ENCODE measurements around the gene H6PD. TPM values are rescaled to one million over a fixed set of nuclear protein-coding genes. Genes with fewer than 3 reads are reported as not detected.

The H6PD gene
- total RNA-seq, 8 experiments from 2014 or later: 6.8 to 23.4 (median 9.3) TPM

DNA sequence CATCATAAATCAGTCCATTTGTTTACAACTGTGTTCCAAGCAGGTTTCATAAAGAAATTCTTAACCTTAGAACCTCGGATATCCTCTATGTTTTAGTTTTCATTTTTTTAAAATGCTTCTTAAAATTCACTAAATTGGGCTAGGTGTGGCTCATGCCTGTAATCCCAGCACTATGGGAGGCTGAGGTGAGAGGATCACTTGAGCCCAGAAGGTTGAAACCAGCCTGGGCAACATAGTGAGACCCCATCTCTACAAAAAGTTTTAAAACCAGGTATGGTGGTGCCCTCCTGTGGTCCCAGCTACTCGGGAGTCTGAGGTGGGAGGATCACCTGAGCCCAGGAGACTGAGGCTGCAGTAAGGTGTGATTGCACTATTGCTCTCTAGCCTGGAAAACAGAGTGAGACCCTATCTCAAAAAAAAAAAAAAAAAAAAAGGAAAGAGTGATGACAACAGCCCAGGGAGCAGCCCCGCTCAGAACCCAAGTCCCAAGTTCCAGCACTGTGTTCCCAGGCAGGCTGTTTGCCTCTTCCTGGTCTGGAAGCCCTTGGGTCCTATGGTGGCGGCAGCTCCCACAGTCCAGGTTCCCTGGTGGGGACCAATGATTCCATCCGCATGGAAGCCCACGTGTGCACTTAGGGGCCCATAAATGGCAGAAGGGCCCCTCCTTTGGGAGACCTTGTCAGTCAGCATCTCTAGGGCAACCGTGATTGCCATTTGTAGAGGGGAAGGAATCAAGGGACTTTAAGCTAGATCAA, 33.4 kb downstream of the H6PD start:
- Histone ChIP-seq H3K4me1 (replicated peaks in 1 of 2) (peaks cover 36 to 45% of the 10 kb centered on the region in 2 donors), H3K4me3 (no peak overlapping the region), H3K27ac (no peak overlapping the region)
- WGBS, 10 experiments: 17 to 100% (median 82%) methylated on average over 1 to 6 of the region's 7 CpGs; no CpG with 5 or more reads in 1 of the 10 experiments
- in situ Hi-C loops (cut with MboI; ENCODE audit: low pct_unique_long_range_greater_than_20kb in 2 of 9, low sequenced_read_pairs in 9 of 9, unreplicated experiment in 9 of 9): loop anchor here in 7 of 9 experiments (10.0 to 25.0 kb wide), 2 partner anchors 219 to 227 kb away; no protein-coding TSS in a partner anchor
- ATAC-seq (replicated peaks in 6 of 8): no peak

DNA sequence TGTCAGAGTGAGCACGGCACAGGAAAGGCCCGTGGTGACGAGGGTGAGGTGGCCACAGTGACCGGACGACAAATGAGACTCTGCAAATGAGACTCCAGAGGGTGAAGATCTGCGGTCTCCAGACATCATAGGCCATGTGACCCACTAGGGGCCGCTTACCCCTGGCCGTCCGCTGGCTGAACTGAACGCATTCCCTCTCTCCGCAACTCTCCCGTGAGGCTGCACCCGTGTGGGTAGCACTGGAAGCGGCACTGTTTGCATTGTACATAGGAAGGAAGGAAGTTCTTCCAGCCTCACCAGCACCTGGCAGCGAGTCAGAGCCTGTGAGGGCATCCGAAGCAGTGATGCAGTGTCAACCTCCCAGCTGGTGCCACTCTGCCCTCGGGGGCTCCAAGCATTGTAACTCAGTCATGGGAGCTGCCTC, 34.5 kb downstream of the H6PD start:
- Histone ChIP-seq H3K4me1 (replicated peaks in 1 of 2) (peaks cover 36 to 45% of the 10 kb centered on the region in 2 donors), H3K27ac (no peak overlapping the region), H3K4me3 (no peak overlapping the region)
- WGBS, 10 experiments: 60 to 84% (median 74%) methylated on average over 2 to 13 of the region's 17 CpGs; no CpG with 5 or more reads in 2 of the 10 experiments
- peak in 5 of 8 experiments; percentile 11 to 34 (median 30) for ATAC-seq (replicated peaks in 6 of 8)
- in situ Hi-C loops (cut with MboI; ENCODE audit: low pct_unique_long_range_greater_than_20kb in 2 of 9, low sequenced_read_pairs in 9 of 9, unreplicated experiment in 9 of 9): loop anchor here in 7 of 9 experiments (10.0 to 25.0 kb wide), 2 partner anchors 218 to 226 kb away; no protein-coding TSS in a partner anchor

DNA sequence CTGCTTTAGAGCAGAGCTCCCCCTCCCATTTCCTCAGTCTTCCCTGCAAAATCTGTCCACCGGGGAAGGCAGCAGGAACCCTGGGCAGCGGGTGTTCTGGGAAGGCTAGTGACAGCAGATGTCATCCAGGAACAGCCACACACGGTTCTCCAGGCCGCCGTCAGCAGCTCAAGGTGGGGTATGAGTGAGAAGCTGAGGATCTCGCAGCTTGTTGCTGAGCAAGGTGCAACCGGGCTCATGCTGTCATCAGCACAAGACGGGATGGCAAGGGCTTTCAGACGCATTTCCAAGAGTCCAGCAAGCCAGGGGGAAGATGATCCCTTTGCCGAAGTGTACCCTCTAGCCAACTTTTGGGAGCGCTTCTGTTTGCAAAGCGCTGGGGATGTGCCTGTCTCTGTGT, 35.1 kb downstream of the H6PD start:
- Histone ChIP-seq H3K4me1 (replicated peaks in 1 of 2) (peaks cover 36 to 45% of the 10 kb centered on the region in 2 donors), H3K27ac (no peak overlapping the region), H3K4me3 (no peak overlapping the region)
- in situ Hi-C loops (cut with MboI; ENCODE audit: low pct_unique_long_range_greater_than_20kb in 2 of 9, low sequenced_read_pairs in 9 of 9, unreplicated experiment in 9 of 9): loop anchor here in 7 of 9 experiments (10.0 to 25.0 kb wide), 2 partner anchors 218 to 225 kb away; no protein-coding TSS in a partner anchor
- ATAC-seq (replicated peaks in 6 of 8): peak in 4 of 8 experiments; percentile 6 to 12 (median 8)
- 69 to 100% (median 79%) methylated on average over 2 to 11 of the region's 12 CpGs; no CpG with 5 or more reads in 4 of the 10 experiments for WGBS, 10 experiments

DNA sequence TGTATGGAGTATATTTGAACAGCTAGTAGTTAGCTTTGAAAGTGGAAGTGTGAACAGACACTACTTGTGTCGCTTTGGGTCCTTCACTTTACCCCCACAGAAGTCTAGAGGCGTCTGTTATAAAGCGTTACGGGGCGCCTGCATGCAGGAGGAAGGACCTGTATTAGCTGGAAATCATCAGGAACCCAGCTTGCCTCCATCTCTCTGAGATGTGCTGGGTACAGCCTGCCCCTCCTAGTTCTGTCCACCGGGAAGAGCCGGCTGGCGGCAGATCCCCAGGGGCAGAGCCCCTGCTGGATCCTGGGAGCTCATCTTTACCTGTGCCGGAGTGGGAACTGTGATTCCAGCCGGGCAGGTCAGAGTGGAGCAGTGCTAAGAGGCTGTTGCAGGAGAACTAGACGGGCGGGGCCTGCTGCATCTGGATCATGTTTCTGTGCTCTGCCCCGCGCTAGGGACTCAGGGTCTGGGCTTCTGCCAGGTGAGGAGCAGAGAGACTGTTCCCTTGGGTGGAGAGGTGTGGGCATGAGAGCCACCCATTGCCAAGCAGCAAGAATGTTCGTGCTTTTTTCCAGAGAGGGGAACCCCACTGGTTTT, 35.8 kb downstream of the H6PD start:
- 5 to 80% (median 74%) methylated on average over 1 to 14 of the region's 15 CpGs; no CpG with 5 or more reads in 4 of the 10 experiments for WGBS, 10 experiments
- in situ Hi-C loops (cut with MboI; ENCODE audit: low pct_unique_long_range_greater_than_20kb in 2 of 9, low sequenced_read_pairs in 9 of 9, unreplicated experiment in 9 of 9): loop anchor here in 5 of 9 experiments (25.0 kb wide), 1 partner anchor 217 kb away; no protein-coding TSS in a partner anchor
- H3K4me3 ChIP-seq: no peak overlapping the region
- peaks cover 36 to 46% of the 10 kb centered on the region in 2 donors for H3K4me1 ChIP-seq (replicated peaks in 1 of 2)
- no peak overlapping the region for H3K27ac ChIP-seq
- peak in 6 of 8 experiments; percentile 8 to 54 (median 46) for ATAC-seq (replicated peaks in 6 of 8)

DNA sequence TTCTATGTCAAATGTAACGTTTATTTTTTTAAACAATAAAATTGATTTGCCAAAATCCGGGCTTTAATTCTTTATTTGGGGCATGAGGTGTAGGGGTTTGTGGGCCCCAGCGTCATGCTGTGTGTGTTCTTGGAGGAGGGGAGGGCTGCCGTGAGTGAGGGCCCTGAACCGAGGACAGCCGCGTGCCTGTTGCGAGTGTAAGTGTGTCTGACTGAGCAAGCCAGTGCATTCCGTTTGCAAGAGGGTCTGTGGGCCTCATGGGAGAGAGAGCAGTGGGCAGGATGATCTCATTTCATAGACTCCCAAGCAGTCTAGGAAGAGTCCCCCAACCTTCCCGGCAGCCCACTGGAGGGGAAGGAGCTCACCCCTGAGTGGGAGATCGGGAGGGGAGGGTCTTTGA, 36.7 kb downstream of the H6PD start:
- no peak overlapping the region for H3K4me3 ChIP-seq
- H3K4me1 ChIP-seq (replicated peaks in 1 of 2): peaks cover 27 to 45% of the 10 kb centered on the region in 2 donors
- peak in 5 of 8 experiments; percentile 57 to 80 (median 68) for ATAC-seq (replicated peaks in 6 of 8)
- H3K27ac ChIP-seq: no peak overlapping the region
- in situ Hi-C loops (cut with MboI; ENCODE audit: low pct_unique_long_range_greater_than_20kb in 2 of 9, low sequenced_read_pairs in 9 of 9, unreplicated experiment in 9 of 9): loop anchor here in 5 of 9 experiments (25.0 kb wide), 1 partner anchor 216 kb away; no protein-coding TSS in a partner anchor
- WGBS, 10 experiments: 35 to 89% (median 57%) methylated on average over 1 to 11 of the region's 11 CpGs; no CpG with 5 or more reads in 3 of the 10 experiments

DNA sequence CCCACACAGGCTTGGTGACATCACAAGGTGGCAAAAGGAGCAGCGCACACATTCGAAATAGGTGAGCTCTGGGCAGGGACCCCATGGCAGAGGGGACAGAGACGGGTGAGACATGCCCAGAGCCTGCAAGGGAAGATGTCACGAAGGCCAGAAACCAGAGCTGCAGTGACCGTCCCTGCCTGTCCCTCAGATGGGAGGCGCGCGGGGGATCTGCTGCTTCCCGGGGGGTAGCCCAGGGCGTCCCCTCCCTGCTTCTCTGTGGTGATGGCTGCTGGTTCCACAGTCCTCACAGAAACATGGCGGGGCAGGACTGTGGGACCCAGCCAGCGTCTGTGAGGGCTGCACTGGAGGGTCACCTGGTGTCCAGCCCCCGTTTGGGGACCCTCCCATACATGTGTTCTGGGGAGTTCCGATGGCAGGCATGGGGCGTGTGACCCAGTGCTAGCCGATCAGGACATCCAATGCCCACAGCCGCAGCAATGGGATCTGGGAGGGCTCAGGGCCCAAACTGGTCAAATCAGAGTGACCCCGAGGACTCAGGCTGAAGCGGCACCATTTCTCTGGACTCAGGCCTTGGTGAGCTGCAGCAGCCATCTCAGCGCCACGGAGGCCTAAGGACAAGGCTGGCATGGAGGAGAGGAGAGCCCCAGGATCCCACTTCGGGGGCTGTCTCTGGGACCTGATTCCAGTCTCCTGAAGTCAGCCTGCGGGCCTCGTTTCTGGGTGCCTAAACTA, 37.5 kb downstream of the H6PD start:
- ATAC-seq (replicated peaks in 6 of 8): no peak
- Histone ChIP-seq H3K27ac (no peak overlapping the region), H3K4me3 (no peak overlapping the region), H3K4me1 (replicated peaks in 1 of 2) (peaks cover 25 to 43% of the 10 kb centered on the region in 2 donors)
- 84 to 100% (median 91%) methylated on average over 2 to 10 of the region's 24 CpGs; no CpG with 5 or more reads in 4 of the 10 experiments for WGBS, 10 experiments
- in situ Hi-C loops (cut with MboI; ENCODE audit: low pct_unique_long_range_greater_than_20kb in 2 of 9, low sequenced_read_pairs in 9 of 9, unreplicated experiment in 9 of 9): loop anchor here in 5 of 9 experiments (25.0 kb wide), 1 partner anchor 215 kb away; no protein-coding TSS in a partner anchor

DNA sequence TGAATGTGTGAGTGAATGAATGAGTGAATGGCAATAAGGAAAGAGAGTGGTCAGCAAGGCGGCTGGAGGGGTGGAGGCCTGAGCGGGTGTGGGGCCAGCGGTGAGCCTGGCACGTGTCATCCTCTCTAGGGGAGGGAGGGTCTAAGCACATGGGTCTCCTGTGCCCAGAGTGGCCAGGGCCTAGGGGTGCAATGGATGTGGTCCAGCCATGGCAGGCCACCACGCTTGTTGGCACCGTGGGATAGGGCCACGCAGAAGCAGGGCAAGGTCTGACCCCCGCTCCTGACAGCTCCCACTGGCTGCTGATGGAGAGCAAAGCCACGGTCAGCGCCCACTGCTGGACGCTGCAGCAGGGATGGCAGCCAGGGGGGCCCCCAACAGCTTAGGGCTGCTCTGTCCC, 38.6 kb downstream of the H6PD start:
- in situ Hi-C loops (cut with MboI; ENCODE audit: low pct_unique_long_range_greater_than_20kb in 2 of 9, low sequenced_read_pairs in 9 of 9, unreplicated experiment in 9 of 9): loop anchor here in 5 of 9 experiments (25.0 kb wide), 1 partner anchor 214 kb away; no protein-coding TSS in a partner anchor
- H3K27ac ChIP-seq: no peak overlapping the region

DNA sequence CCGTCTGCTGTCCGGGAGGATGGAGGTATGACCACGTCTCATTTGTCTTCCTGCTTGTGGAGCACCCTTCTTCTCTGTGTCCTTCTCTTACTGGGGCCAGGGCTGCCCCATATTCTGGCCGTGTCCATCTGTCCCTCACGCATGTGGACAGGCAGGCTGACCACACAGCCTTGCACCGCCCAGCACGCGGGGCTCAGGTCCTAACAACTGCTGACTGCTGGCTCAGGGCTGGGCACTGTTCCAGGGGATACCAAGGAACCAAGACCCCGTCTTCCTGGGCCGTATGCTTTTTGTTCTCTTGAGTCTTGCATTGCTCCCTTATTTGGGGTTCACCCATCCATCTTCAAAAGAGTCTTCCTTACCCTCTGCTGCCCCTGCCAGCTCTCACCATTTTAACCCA, 40.6 kb downstream of the H6PD start:
- no peak overlapping the region for H3K4me3 ChIP-seq
- peaks cover 13 to 31% of the 10 kb centered on the region in 2 donors for H3K4me1 ChIP-seq (replicated peaks in 1 of 2)
- in situ Hi-C loops (cut with MboI; ENCODE audit: low pct_unique_long_range_greater_than_20kb in 2 of 9, low sequenced_read_pairs in 9 of 9, unreplicated experiment in 9 of 9): loop anchor here in 1 of 9 experiments (25.0 kb wide), 1 partner anchor 212 kb away; no protein-coding TSS in a partner anchor
- peak in 2 of 8 experiments; percentile 25 to 27 for ATAC-seq (replicated peaks in 6 of 8)
- no peak overlapping the region for H3K27ac ChIP-seq
- WGBS, 10 experiments: 60 to 96% (median 77%) methylated on average over 1 to 10 of the region's 10 CpGs; no CpG with 5 or more reads in 5 of the 10 experiments

More for the DNA sequence above, 38.6 kb downstream of the H6PD start:
- ATAC-seq (replicated peaks in 6 of 8): no peak
- WGBS, 10 experiments: 65 to 75% methylated on average over 2 to 7 of the region's 11 CpGs; no CpG with 5 or more reads in 8 of the 10 experiments
- Histone ChIP-seq H3K4me1 (replicated peaks in 1 of 2) (peaks cover 25 to 41% of the 10 kb centered on the region in 2 donors), H3K4me3 (no peak overlapping the region)

DNA sequence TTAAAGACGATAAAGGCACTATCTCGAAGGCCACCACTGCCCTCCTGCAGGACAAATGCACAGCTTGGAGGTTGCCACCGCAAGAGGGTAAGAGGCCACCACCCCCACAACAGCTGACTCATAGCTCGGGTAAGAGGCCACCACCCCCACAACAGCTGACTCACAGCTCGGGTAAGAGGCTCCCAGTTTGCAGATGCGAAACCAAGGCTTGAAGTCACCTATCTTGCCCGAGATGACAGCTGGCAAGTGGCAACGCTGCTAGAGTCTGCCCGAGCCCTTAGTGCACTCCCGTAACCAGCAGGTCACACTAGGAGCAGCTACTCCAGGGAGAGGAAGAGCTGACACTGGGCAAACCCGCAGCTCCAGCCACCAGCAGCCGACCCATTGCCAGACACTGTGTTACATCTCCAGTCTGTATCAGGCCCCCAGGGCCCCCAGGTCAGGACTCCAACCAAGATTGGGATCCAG, 41.0 kb downstream of the H6PD start:
- Histone ChIP-seq H3K4me1 (replicated peaks in 1 of 2) (peaks cover 9 to 30% of the 10 kb centered on the region in 2 donors), H3K27ac (no peak overlapping the region), H3K4me3 (no peak overlapping the region)
- in situ Hi-C loops (cut with MboI; ENCODE audit: low pct_unique_long_range_greater_than_20kb in 2 of 9, low sequenced_read_pairs in 9 of 9, unreplicated experiment in 9 of 9): loop anchor here in 1 of 9 experiments (25.0 kb wide), 1 partner anchor 212 kb away; no protein-coding TSS in a partner anchor
- WGBS, 10 experiments: 35 to 80% (median 61%) methylated on average over 2 to 12 of the region's 12 CpGs; no CpG with 5 or more reads in 4 of the 10 experiments
- peak in 4 of 8 experiments; percentile 10 to 65 (median 40) for ATAC-seq (replicated peaks in 6 of 8)

DNA sequence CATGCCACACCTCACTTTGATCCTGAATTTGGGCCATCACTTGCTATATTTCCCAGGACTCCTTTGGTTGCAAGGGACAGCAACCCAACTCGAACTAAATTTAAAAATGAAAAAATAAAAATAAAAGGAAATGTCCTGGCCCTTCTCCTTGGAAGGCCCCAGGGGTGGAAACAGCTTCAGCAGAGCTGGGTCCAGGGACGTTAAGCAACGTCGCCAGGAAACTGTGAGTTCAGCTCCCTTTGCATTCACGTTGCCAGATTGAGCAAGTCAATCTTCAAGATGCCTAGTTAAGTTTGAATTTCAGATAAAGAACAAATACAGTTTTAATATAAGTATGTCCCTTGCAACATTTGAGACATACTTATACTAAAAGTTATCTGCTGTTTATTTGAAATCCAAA, 43.5 kb downstream of the H6PD start:
- Histone ChIP-seq H3K27ac (no peak overlapping the region), H3K4me1 (replicated peaks in 1 of 2) (peaks cover 0 to 22% of the 10 kb centered on the region in 2 donors), H3K4me3 (no peak overlapping the region)
- WGBS, 10 experiments: 29 to 100% (median 92%) methylated on average over 2 to 5 of the region's 5 CpGs
- in situ Hi-C loops (cut with MboI; ENCODE audit: low pct_unique_long_range_greater_than_20kb in 2 of 9, low sequenced_read_pairs in 9 of 9, unreplicated experiment in 9 of 9): loop anchor here in 1 of 9 experiments (25.0 kb wide), 1 partner anchor 209 kb away; no protein-coding TSS in a partner anchor
- no peak for ATAC-seq (replicated peaks in 6 of 8)

DNA sequence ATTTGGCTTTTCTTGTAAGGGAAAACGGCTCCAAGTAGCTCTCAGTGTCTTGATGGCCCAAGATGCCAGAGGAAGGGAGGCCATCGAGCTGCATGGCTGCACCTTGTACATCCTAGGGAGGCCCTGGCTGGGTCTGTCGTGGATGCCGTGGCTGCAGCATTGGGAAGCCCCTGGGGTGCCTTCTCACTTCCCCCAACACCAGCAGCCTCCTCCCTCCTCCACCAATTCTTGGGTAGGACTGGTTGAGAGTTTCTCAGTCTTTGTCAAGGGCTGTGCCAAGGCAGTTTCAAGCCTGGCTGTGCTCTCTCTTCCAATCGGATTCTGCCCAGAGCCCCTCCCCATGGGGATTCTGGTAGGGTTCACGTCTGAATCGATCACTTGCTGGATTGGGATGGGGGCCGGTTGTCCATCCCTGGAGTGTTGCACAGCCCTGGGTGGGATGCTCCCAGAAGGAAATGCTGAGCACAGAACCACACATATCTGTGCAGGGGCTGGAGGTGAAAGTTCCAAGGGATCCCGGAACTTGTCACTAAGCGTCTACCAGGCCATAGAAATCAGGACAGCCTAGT, 44.1 kb downstream of the H6PD start:
- Histone ChIP-seq H3K4me1 (replicated peaks in 1 of 2) (peaks cover 0 to 22% of the 10 kb centered on the region in 2 donors), H3K4me3 (no peak overlapping the region), H3K27ac (no peak overlapping the region)
- WGBS, 10 experiments: 12 to 89% (median 74%) methylated on average over 1 to 10 of the region's 10 CpGs; no CpG with 5 or more reads in 3 of the 10 experiments
- in situ Hi-C loops (cut with MboI; ENCODE audit: low pct_unique_long_range_greater_than_20kb in 2 of 9, low sequenced_read_pairs in 9 of 9, unreplicated experiment in 9 of 9): loop anchor here in 1 of 9 experiments (25.0 kb wide), 1 partner anchor 209 kb away; no protein-coding TSS in a partner anchor
- ATAC-seq (replicated peaks in 6 of 8): no peak
